Mesothelial cell of epicardium (in vitro differentiated cells): ENCODE measurements around the gene ISYNA1. TPM values are rescaled to one million over a fixed set of nuclear protein-coding genes. Genes with fewer than 3 reads are reported as not detected.

ENCODE experiments used
- DNase-seq, 2 experiments: peaks; one replicate each; pipeline ENCODE4 v3.0.0; 2021; ENCODE audit warnings: low spot score in 2 of 2; ENCODE audit not compliant: unreplicated experiment in 2 of 2
- H3K27ac Mint-ChIP-seq: 2 replicates; pipeline ENCODE4 v1.8.0; 2021; ENCODE audit warnings: mixed read lengths
- H3K27me3 Mint-ChIP-seq: 2 replicates; pipeline ENCODE4 v1.8.0; 2021; ENCODE audit warnings: low read depth, mixed read lengths
- H3K36me3 Mint-ChIP-seq: 2 replicates; pipeline ENCODE4 v1.8.0; 2021; ENCODE audit warnings: mixed read lengths
- H3K4me1 Mint-ChIP-seq: 2 replicates; pipeline ENCODE4 v1.8.0; 2021; ENCODE audit warnings: mixed read lengths
- H3K4me3 Mint-ChIP-seq: 2 replicates; pipeline ENCODE4 v1.8.0; 2021; ENCODE audit warnings: mild to moderate bottlenecking, moderate library complexity, mixed read lengths
- H3K9me3 Mint-ChIP-seq: 2 replicates; pipeline ENCODE4 v1.8.0; 2021; ENCODE audit warnings: mixed read lengths
- CTCF ChIP-seq: fragments of 200-600 bp; sonication (generic); IDR thresholded peaks from one replicate; pipeline ENCODE4 v1.5.0; 2021; ENCODE audit warnings: antibody characterized with exemption; ENCODE audit not compliant: unreplicated experiment
- total RNA-seq: library from RNA; stranded (reverse); gene quantifications from 3 replicates; pipeline ENCODE4 v1.2.1, GENCODE V29; 2021

Gene ISYNA1
- total RNA-seq, 1 donor from 2014 or later, result 826 TPM

- no peaks in the 10 kb centered on the region for H3K27me3 Mint-ChIP-seq
- H3K9me3 Mint-ChIP-seq, result no peaks in the 10 kb centered on the region
- no peak for TF ChIP-seq CTCF
- H3K36me3 Mint-ChIP-seq, result peaks cover 17% of the 10 kb centered on the region
- no peak overlapping the region for H3K27ac Mint-ChIP-seq
- no peak for DNase-seq
- no peaks in the 10 kb centered on the region for H3K4me1 Mint-ChIP-seq
- no peak overlapping the region for H3K4me3 Mint-ChIP-seq
Measured at GRCh38 chr19:18457483-18458331, 19.8 kb upstream of the ISYNA1 start.

- TF ChIP-seq CTCF, result no peak
- H3K27me3 Mint-ChIP-seq, result no peaks in the 10 kb centered on the region
- H3K4me1 Mint-ChIP-seq, result no peaks in the 10 kb centered on the region
- H3K36me3 Mint-ChIP-seq, result peaks cover 18% of the 10 kb centered on the region
- no peak overlapping the region for H3K27ac Mint-ChIP-seq
- DNase-seq, result no peak
- no peak overlapping the region for H3K4me3 Mint-ChIP-seq
- H3K9me3 Mint-ChIP-seq, result no peaks in the 10 kb centered on the region
Measured at GRCh38 chr19:18456974-18457373, 19.0 kb upstream of the ISYNA1 start.

GRCh38 chr19:18456279-18456678, 18.3 kb upstream of the ISYNA1 start:
- TF ChIP-seq CTCF, result no peak
- Mint-ChIP-seq H3K27ac (no peak overlapping the region), H3K4me3 (no peak overlapping the region), H3K36me3 (peaks cover 17% of the 10 kb centered on the region), H3K27me3 (no peaks in the 10 kb centered on the region), H3K4me1 (no peaks in the 10 kb centered on the region), H3K9me3 (no peaks in the 10 kb centered on the region)
- DNase-seq, result no peak

- H3K27ac Mint-ChIP-seq, result no peak overlapping the region
- no peak overlapping the region for H3K4me3 Mint-ChIP-seq
Measured at GRCh38 chr19:18453269-18454024, 15.5 kb upstream of the ISYNA1 start.

GRCh38 chr19:18452386-18452785, 14.5 kb upstream of the ISYNA1 start:
- Mint-ChIP-seq H3K36me3 (peaks cover 21% of the 10 kb centered on the region), H3K27ac (no peak overlapping the region), H3K27me3 (no peaks in the 10 kb centered on the region), H3K4me1 (no peaks in the 10 kb centered on the region), H3K9me3 (no peaks in the 10 kb centered on the region), H3K4me3 (no peak overlapping the region)
- TF ChIP-seq CTCF, result no peak
- DNase-seq, result no peak

More at GRCh38 chr19:18453269-18454024, 15.5 kb upstream of the ISYNA1 start:
- no peak for TF ChIP-seq CTCF
- H3K36me3 Mint-ChIP-seq, result peaks cover 18% of the 10 kb centered on the region
- no peaks in the 10 kb centered on the region for H3K9me3 Mint-ChIP-seq
- H3K4me1 Mint-ChIP-seq, result no peaks in the 10 kb centered on the region
- H3K27me3 Mint-ChIP-seq, result no peaks in the 10 kb centered on the region
- no peak for DNase-seq
